Astrocyte of the cerebellum (primary cell): Measurements from ENCODE around the gene CD276.
"Not testable (repeated sequence)": the region's sequence is repeated elsewhere in the genome, so short reads cannot be mapped to it uniquely, and the experiment has no call there.

ENCODE experiments used
- DNase-seq: peaks from one replicate; pipeline ENCODE4 v3.0.0-alpha.2; 2011; ENCODE audit warnings: low read depth
- H3K4me3 ChIP-seq: 2 replicates; pipeline ENCODE4 v1.5.1; 2011; ENCODE audit warnings: mild to moderate bottlenecking, low read depth, low read length, moderate library complexity
- in situ Hi-C: cut with HindIII; loops from 2 replicates; pipeline ENCODE4 v1.10.0; 2017; ENCODE audit warnings: low sequenced_read_pairs
- TF ChIP-seq, protein P1 (sequence below): IDR thresholded peaks from 2 replicates; pipeline ENCODE4 v1.5.1; 2012; ENCODE audit warnings: low read length, low read depth, moderate library complexity, mild to moderate bottlenecking; ENCODE audit errors: missing control alignments

CD276 gene

DNA sequence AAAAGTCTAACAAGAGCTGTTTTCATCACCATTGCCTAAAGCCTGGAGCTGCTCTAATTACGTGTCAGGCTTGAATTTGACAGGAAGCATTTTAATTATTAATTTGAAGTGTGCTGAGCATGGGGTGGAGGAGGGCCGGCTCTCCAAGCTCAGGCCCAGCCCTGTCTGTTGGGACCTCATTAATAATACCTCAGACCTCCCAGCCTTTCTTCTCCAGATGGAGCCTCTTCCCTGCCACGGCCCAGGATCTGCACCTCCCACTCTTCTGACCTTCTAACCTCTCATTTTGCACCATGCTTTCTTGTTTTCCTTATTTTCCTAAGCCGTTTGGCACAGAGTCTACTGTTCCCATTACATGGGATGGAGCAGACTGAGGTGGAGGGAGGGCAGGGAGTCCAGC, 39.0 kb downstream of the CD276 start:
- TF ChIP-seq, protein P1, sequence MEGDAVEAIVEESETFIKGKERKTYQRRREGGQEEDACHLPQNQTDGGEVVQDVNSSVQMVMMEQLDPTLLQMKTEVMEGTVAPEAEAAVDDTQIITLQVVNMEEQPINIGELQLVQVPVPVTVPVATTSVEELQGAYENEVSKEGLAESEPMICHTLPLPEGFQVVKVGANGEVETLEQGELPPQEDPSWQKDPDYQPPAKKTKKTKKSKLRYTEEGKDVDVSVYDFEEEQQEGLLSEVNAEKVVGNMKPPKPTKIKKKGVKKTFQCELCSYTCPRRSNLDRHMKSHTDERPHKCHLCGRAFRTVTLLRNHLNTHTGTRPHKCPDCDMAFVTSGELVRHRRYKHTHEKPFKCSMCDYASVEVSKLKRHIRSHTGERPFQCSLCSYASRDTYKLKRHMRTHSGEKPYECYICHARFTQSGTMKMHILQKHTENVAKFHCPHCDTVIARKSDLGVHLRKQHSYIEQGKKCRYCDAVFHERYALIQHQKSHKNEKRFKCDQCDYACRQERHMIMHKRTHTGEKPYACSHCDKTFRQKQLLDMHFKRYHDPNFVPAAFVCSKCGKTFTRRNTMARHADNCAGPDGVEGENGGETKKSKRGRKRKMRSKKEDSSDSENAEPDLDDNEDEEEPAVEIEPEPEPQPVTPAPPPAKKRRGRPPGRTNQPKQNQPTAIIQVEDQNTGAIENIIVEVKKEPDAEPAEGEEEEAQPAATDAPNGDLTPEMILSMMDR: no peak
- H3K4me3 ChIP-seq: no peak overlapping the region
- in situ Hi-C loops: no loop called here
- no peak for DNase-seq

DNA sequence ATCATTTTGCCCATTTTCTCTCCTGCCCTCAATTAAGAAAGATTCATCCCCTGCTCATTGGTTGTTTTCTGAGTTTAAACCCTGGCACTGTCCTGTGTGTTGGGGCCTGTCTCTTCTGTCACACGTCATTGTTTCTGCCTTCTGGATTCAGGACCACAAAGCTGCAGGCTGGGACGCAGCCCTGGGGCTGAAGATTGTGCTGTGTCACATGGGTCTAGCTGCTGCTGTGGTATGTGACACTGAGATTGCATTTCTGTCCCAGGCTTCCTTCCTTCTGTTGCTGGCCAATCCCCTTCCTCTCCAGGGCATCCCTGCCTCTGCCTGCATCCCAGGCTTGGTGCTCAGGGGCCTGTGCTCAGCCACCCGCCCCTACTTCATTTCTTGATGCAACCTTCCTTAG, 40.0 kb downstream of the CD276 start:
- TF ChIP-seq, protein P1: no peak
- in situ Hi-C loops: no loop called here
- DNase-seq: no peak
- H3K4me3 ChIP-seq: no peak overlapping the region

DNA sequence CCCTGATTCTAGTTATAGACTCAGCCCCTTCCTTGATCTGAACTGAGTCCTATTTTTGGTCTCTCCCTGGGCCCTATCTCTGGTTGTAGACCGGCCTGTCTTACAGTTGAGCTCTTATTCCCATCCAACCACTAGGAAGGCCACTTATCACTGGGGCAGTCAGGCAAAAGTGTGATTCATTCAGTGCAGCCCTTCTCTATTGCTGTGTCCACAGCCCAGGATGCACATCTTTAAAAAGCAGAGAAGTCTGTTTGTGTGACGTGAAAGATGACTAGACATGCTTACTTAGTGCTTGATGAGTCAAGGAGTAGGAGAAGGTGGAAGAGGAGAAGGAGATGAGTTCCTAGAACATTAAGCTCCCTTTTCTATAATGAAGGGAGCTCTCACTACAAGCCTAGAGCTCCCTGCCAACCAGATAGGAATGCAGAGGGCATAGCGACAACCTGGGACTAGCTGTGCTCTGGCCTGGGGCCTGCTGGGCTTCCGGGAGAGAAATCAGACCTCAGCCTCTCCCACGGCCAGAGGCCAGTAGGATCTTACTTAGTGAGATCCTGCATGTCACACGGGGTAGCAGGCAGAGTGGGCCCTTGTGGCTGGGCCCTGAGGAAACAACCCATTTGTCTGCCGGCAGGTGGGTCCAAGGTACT, 43.3 kb downstream of the CD276 start:
- H3K4me3 ChIP-seq: no peak overlapping the region
- TF ChIP-seq, protein P1: no peak
- peak; percentile 9 for DNase-seq
- in situ Hi-C loops: no loop called here

DNA sequence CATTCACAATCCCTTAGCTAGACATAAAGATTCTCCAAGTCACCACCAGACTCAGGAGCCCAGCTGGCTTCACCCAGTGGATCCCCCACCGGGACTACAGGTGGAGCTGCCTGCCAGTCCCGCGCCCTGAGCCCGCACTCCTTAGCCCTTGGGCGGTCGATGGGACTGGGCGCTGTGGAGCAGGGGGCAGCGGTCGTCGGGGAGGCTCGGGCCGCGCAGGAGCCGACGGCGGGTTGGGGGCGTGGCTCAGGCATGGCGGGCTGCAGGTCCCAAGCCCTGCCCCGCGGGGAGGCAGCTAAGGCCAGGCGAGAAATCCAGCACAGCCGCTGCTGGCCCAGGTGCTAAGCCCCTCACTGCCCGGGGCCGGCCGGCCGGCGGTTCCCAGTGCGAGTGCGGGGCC, 47.9 kb downstream of the CD276 start:
- in situ Hi-C loops, H3K4me3 ChIP-seq, DNase-seq: not testable (repeated sequence)

DNA sequence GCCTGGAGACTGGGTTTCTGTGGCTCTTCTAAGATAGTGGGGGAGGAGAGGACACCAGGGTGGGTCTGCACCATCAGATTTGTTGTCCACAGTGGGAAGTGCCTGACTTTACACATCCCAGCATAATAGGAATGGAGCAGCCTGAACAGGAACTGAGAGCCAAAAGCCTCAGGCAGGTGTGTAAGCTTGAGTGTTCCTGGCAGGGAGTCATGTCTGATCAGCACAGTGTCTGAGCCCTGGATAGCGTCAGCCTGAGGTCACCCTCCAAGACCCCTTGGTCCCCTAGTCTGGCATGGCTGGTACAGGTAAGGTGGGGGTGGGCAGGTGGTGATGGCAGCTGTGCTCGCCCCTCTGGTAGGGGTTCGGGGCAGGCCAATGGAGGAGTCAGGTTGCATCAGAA, 48.7 kb downstream of the CD276 start:
- in situ Hi-C loops: no loop called here
- no peak overlapping the region for H3K4me3 ChIP-seq
- TF ChIP-seq, protein P1: no peak
- DNase-seq: no peak

DNA sequence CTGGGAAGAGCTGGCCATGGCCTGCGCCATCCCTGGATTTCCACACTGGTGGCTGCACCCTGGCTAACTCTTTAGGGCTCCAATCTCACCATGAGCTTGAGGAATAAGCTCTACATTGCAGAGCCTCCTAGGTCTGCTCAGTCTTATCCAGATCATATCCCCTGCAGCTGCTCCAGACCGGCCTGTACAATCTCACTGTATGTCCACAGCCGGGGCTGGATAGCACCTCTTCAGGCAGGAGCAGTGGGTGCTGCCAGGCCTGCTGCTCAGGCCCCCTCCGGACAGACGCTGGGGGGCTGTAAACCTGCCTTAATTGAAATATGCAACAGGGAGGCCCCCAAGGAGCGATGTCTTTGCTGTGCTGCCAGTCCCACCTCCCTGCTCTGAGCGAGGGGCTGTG, 53.4 kb downstream of the CD276 start:
- in situ Hi-C loops: no loop called here
- TF ChIP-seq, protein P1: no peak
- DNase-seq: no peak
- no peak overlapping the region for H3K4me3 ChIP-seq

DNA sequence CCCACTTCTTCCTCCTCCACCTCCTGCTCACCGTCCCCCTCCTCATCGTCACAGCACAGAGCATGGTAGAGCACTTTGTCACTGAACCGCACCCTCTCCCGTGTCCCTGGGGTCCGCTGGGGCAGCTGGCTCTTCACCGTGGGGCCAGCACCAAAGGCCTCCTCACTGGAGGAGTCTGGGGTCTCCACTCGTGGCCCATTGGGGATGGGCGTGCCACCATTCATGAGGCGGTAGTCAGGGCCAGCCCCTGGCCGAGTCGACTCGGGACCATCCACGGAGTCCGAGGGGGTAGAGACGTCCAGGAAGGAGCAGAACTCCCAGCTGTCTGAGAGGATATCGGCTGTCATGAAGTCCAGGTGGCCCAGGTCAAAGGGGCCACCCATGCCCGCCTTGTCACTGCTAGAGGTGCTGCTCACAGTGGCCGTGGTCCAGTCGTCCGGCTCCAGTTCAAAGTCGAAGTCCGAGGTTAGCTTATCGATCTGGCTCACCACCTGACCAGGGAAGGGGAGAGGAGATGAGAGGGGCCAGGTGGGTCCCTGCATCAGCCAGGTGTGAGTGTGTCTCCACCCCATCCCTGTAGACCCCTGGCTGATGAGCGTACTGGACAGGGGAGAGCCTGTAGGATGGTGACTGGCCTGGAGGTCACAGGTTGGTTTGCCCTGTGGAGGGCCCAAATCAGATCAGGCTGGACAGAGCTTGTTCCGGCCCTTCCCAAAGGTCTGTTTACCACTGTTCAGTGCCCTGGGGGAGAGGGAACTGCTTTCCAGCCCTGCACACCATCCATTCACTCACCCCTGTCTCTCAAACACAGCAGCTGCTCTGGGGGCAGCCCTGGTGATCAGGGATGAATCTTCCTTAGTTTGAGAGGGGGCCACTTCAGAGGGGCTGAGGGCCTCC, 56.2 kb downstream of the CD276 start:
- TF ChIP-seq, protein P1: no peak
- in situ Hi-C loops: no loop called here
- no peak for DNase-seq
- H3K4me3 ChIP-seq: no peak overlapping the region
